Neural crest cell (in vitro differentiated cells): ENCODE measurements around the gene PRSS22. TPM values are rescaled to one million over a fixed set of nuclear protein-coding genes. Genes with fewer than 3 reads are reported as not detected.

ENCODE experiments used
- DNase-seq: peaks from one replicate; pipeline ENCODE4 v3.0.0; 2021; ENCODE audit warnings: low read depth, mixed read lengths, low spot score
- H3K27ac Mint-ChIP-seq: one replicate; pipeline ENCODE4 v1.8.0; 2021; ENCODE audit warnings: mild to moderate bottlenecking, mixed read lengths; ENCODE audit not compliant: unreplicated experiment
- H3K27me3 Mint-ChIP-seq: 2 replicates; pipeline ENCODE4 v1.8.0; 2021; ENCODE audit warnings: low read depth, mild to moderate bottlenecking, mixed read lengths
- H3K36me3 Mint-ChIP-seq: 2 replicates; pipeline ENCODE4 v1.8.0; 2021; ENCODE audit warnings: low read depth, mild to moderate bottlenecking, mixed read lengths
- H3K4me1 Mint-ChIP-seq: 2 replicates; pipeline ENCODE4 v1.8.0; 2021; ENCODE audit warnings: mixed read lengths
- H3K4me3 Mint-ChIP-seq: one replicate; pipeline ENCODE4 v1.8.0; 2021; ENCODE audit warnings: mild to moderate bottlenecking, mixed read lengths
- H3K9me3 Mint-ChIP-seq: 2 replicates; pipeline ENCODE4 v1.8.0; 2021; ENCODE audit warnings: mixed read lengths
- total RNA-seq: library from RNA; stranded (reverse); gene quantifications from 2 replicates; pipeline ENCODE4 v1.2.1, GENCODE V29; 2021
- TF ChIP-seq, protein P1 (sequence below): fragments of 200-600 bp; sonication (generic); conservative IDR thresholded peaks from 2 replicates; pipeline ENCODE4 v1.5.0; 2021; ENCODE audit warnings: antibody characterized with exemption, mild to moderate bottlenecking

Gene PRSS22
- total RNA-seq, 1 donor from 2014 or later, result not detected

DNA sequence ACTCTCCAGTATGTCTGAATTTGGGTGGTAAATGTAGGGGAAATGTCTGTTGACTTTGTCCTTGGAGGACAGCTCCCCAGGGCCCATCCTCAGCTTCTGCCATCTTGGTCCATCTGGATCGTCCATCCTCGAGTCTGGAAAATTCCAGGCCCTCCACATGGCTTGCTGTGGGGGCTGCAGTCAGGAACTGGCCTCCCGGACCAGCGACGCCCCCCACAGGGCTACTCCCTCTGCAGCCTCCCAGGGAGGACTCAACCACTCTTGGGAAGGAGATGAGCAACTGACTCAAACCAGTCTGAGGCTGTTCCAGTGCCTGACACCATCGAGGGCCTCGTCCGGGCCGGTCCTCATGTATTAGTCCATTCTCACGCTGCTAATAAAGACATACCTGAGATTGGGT is 33.3 kb downstream of the PRSS22 start:
- no peak overlapping the region for H3K4me3 Mint-ChIP-seq
- no peaks in the 10 kb centered on the region for H3K36me3 Mint-ChIP-seq
- peaks cover 13% of the 10 kb centered on the region for H3K27me3 Mint-ChIP-seq
- H3K4me1 Mint-ChIP-seq, result no peaks in the 10 kb centered on the region
- DNase-seq, result no peak
- TF ChIP-seq, protein P1, sequence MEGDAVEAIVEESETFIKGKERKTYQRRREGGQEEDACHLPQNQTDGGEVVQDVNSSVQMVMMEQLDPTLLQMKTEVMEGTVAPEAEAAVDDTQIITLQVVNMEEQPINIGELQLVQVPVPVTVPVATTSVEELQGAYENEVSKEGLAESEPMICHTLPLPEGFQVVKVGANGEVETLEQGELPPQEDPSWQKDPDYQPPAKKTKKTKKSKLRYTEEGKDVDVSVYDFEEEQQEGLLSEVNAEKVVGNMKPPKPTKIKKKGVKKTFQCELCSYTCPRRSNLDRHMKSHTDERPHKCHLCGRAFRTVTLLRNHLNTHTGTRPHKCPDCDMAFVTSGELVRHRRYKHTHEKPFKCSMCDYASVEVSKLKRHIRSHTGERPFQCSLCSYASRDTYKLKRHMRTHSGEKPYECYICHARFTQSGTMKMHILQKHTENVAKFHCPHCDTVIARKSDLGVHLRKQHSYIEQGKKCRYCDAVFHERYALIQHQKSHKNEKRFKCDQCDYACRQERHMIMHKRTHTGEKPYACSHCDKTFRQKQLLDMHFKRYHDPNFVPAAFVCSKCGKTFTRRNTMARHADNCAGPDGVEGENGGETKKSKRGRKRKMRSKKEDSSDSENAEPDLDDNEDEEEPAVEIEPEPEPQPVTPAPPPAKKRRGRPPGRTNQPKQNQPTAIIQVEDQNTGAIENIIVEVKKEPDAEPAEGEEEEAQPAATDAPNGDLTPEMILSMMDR, result no peak
- H3K9me3 Mint-ChIP-seq, result no peaks in the 10 kb centered on the region
- no peak overlapping the region for H3K27ac Mint-ChIP-seq

DNA sequence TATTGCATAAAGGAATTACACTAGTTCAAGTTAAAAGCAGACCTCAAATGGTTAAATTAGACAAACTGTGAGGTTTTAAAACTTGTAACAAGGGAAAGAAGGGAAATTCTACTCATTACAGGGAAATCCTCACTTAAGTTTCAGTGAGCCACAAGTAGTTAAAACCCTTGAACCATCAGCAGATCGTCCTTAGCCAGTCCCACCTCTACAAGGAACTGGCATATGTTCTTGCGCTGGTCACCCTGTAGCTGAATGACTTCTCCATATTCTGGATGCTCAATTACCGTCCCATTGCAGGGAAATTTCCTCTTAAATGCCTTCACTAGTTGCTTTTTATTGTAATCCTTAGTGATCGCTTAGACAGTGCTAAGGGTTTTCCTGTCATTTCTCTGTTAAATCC is 35.5 kb downstream of the PRSS22 start:
- Mint-ChIP-seq H3K36me3 (no peaks in the 10 kb centered on the region), H3K4me1 (no peaks in the 10 kb centered on the region), H3K27ac (no peak overlapping the region), H3K27me3 (peaks cover 10% of the 10 kb centered on the region), H3K9me3 (no peaks in the 10 kb centered on the region), H3K4me3 (no peak overlapping the region)
- DNase-seq, result no peak
- TF ChIP-seq, protein P1, result no peak

DNA sequence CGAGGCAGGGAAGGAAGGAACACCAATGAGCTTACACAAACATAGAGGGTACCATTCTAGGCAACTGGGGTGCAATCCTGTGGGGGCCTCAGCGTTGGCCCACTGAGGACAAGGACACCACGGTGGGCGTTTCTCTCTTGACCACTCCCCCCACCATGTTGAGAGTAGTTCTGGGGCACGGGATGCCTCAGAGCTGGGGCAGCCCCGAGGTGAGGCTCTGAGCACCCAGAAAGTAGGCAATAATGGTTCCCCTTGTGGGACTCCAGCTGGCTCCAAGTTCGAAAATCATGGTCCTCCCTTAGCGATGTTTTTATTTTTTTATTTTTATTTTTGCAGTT is 35.8 kb downstream of the PRSS22 start:
- DNase-seq, result no peak
- Mint-ChIP-seq H3K27ac (no peak overlapping the region), H3K4me1 (no peaks in the 10 kb centered on the region), H3K9me3 (no peaks in the 10 kb centered on the region), H3K36me3 (no peaks in the 10 kb centered on the region), H3K4me3 (no peak overlapping the region), H3K27me3 (peaks cover 10% of the 10 kb centered on the region)
- TF ChIP-seq, protein P1, result no peak

DNA sequence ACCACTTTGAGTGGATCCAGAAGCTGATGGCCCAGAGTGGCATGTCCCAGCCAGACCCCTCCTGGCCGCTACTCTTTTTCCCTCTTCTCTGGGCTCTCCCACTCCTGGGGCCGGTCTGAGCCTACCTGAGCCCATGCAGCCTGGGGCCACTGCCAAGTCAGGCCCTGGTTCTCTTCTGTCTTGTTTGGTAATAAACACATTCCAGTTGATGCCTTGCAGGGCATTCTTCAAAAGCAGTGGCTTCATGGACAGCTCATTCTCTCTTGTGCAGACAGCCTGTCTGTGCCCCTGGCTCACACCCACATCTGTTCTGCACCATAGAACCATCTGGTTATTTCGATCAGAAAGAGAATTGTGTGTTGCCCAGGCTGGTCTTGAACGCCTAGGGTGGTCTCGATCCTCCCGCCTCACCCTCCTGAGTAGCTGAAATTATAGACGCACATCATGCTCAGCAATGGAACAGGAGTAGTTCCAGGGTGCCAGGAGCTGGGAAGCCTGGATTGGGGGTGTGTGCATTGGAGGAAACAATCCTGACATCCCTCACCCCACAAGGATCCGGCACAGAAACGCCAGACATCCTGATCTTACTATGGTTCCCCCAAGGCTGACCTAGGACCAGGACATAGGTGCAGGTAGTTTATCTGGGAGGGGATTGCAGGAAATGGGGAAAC is 36.3 kb downstream of the PRSS22 start:
- no peaks in the 10 kb centered on the region for H3K4me1 Mint-ChIP-seq
- DNase-seq, result no peak
- H3K27me3 Mint-ChIP-seq, result peaks cover 10% of the 10 kb centered on the region
- H3K9me3 Mint-ChIP-seq, result no peaks in the 10 kb centered on the region
- no peak overlapping the region for H3K4me3 Mint-ChIP-seq
- TF ChIP-seq, protein P1, result no peak
- no peaks in the 10 kb centered on the region for H3K36me3 Mint-ChIP-seq
- no peak overlapping the region for H3K27ac Mint-ChIP-seq

DNA sequence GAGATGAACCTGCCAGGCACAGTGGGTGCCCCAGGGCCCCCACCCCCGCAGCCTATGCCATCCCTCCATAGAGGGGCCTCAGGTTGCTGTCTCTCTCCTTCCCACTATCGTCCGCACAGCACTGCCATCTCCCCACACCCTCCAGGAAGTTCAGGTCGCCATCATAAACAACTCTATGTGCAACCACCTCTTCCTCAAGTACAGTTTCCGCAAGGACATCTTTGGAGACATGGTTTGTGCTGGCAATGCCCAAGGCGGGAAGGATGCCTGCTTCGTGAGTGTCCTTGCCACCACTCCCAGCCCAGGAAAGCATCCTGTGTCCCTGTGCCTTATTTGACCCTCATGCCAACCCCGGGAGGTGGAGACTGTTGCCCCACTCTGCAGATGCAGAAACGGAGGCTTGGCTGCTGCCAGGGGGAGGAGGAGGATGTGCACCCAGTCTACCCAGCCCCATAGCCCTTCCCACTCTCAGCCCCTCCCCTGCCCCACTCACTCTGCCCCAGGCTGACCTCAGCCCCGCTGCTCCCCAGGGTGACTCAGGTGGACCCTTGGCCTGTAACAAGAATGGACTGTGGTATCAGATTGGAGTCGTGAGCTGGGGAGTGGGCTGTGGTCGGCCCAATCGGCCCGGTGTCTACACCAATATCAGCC is 37.0 kb downstream of the PRSS22 start:
- no peak overlapping the region for H3K4me3 Mint-ChIP-seq
- H3K9me3 Mint-ChIP-seq, result no peaks in the 10 kb centered on the region
- TF ChIP-seq, protein P1, result no peak
- no peak for DNase-seq
- H3K36me3 Mint-ChIP-seq, result no peaks in the 10 kb centered on the region
- no peaks in the 10 kb centered on the region for H3K4me1 Mint-ChIP-seq
- peaks cover 7% of the 10 kb centered on the region for H3K27me3 Mint-ChIP-seq
- no peak overlapping the region for H3K27ac Mint-ChIP-seq
